Activated T-helper 9 cell treated with anti-CD3 and anti-CD28 coated beads, Interleukin-2, amount 50 U/mL, for 16 hours (primary cell): ENCODE results near the gene MTM1.

Source experiments
- DNase-seq: peaks from one replicate; pipeline ENCODE4 v3.0.0-alpha.2; 2020; ENCODE audit warnings: low read depth

The MTM1 gene

DNA sequence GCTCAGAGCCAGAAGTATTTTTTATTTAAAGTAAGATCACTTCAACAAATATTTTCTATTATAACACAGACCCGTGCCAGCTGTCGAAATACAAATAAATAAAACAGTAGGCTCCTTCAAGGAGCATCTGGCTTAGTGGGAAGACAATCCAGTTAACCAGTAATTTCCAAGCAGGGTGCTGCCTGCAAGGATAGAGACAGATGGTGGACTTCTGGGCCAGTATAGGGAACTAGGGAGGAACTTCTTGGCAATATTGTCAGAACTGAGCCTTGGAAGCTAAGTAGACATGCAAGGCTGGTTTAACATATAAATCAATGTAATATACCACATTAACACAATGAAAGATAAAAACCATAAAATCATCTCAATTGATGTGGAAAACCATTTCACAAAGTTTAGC lies 107.8 kb downstream of the MTM1 start:
- no peak for DNase-seq

DNA sequence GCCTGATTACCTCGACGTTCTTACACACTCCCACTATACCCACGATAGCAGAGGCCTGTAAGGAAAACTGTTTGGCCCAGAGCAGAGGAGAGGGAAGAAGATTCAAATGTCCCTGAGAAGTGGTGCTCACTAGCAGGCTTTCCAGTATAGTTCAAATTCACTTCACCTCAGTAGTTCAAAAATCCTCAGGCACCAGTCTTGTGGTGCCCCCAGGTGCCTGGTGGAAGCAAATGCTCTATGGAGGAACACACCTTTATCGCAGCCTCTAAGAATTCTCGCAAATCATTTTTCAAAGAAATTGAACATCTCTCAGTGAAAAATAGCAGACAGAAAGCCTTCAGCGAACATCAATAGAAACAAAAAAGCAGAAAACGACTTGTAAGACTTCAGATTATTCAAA lies 112.6 kb downstream of the MTM1 start:
- DNase-seq: no peak

DNA sequence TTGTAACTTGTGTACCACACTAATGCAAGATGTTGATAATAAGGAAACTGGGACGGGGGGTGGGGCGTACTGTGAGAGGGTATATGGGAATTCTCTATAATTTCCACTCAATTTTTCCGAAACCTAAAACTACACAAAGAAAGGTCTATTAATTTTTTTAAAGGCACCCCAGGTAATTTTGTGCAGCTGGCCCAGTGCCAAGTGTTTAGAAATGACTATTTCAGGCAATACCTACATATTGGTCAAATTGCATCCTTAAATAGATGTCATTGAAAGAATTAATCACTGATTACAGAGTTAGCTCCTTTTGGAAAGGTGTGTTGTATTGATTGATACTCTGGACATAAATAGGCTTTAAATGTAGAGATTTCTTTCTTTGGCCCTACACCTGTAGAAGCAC lies 114.7 kb downstream of the MTM1 start:
- no peak for DNase-seq

DNA sequence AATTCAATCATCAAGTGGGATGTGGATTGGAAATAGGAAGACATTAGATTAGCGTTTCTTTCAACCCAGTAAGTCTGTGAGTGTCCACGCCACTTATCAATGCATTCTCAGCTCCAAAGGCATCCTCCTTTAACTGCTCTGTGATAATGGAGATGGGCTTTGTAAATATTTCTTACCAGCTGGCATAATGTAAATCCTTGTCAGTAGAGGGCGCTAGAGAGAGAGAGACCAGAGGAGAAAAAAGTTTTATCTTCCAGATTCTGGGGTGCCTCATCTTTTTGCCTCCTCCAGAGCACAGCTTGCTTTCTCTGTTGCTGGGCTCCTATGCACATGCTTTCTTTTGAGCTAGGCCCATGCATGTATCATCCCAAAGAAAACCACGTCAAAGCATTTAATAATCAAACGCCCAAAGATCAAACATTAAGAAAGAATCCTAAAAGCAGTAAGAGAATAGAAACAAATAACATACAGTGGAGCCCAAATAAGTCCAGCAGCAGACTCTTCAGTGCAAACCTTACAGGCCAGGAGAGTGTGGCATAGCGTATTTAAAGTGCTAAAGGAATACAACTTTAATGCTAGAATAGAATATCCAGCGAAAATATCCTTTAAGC lies 115.2 kb downstream of the MTM1 start:
- DNase-seq: no peak

DNA sequence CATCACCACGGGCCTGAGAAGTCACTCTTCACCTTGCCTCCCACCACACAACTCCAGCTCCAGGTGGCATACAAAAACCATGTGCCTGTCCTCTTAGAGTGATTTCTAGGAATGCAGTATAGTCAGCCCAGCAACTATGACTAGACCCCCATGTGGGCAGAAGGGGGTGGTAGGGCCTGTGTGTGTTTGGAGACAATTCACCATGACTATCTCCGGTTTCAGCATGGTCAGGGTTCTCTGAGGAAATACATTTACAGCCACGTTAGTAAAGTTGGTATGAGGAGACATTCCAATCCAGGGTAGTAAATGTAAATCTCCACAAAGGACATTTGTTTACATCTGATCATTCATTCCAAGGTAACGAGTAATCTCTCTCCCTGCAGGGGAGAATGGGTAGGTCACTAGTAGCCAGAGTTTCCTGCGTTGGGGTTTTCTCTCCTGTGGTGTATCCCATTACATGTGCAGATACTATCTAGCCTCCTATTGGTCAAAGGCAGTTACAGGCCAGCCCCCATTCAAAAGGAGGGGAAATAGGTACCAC lies 120.6 kb downstream of the MTM1 start:
- DNase-seq: no peak

DNA sequence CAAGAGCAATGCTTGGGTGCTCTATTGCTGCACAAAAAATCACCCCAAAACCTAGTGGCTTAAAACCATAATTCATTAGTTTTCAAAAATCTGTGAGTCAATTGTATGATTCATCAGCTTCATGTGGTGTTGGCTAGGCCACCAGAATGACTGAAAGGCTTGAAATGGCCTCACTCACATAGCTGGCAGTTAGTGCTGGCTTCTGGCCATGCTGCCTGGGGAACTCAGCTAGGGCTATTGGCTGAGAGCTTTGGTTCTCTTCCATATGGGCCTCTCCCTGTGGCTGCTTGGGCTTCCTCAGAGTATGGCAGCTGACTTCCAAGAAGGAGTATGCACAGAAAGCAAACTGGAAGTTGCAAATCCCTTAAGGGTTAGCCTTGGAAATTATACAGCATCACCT lies 121.7 kb downstream of the MTM1 start:
- DNase-seq: no peak

DNA sequence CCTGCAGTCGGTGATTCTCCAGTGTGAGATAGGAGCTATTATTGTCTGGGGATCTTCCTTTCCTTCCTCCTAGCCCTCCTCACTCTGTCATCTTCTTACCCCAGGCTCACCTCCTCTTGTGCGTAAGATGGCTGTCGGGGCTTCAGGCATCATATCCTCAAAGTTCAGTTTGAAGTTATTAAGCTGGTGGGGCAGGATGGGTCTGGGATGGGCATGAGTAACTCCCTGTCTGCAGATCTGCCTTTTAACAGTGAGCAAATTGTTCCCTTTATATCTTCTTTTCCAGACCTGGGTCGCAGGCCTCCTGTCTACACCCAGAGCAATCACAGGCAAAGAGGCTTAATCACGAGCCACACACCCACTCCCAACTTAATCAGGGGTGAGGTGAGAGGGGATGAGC lies 123.9 kb downstream of the MTM1 start:
- DNase-seq: no peak

DNA sequence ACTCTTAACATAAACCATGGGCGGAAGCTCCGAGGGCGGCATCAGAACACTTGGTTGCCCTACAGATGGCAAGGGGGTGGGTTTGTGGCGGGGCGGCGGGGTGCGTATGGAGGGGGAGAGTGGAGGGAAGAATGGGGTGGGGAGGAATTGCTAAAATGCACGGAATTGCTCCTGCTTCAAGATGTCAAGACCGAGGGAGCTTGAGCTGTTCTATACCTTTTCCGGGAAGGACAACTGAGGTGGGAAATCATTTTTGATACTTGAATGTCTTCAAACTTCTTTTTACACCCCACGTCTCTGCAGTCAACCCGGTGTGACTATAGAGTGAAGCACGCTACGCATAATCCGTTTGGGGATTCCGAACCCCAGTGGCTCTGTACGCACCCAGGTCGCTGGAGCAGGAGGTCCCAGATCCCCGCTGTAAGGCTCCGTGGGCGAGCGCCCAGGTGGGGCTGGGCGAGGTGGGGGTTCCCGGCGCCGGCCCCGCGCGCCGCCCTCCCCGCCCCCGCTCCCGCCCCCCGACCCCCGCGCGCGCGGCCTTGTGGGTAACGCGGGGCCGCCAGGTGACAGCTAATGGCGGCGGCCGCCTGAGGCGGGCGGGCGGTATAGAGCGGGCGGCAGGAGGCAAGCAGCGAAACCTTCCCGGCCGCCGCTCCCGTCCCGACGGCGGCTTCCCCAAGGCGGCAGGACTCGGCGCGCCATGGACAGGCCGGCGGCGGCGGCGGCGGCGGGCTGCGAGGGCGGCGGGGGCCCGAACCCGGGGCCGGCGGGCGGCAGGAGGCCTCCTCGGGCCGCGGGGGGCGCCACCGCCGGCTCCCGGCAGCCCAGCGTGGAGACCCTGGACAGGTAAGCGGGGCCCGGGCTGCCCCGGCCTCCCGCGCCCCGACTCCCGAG lies 124.7 kb downstream of the MTM1 start, which contains the start of gene MTMR1:
Gene MTMR1 (plus strand): TSS at position 566 of the 894 bp plus-strand sequence. CDS start 135 bp downstream, at position 701.
- DNase-seq: peak; percentile 53

DNA sequence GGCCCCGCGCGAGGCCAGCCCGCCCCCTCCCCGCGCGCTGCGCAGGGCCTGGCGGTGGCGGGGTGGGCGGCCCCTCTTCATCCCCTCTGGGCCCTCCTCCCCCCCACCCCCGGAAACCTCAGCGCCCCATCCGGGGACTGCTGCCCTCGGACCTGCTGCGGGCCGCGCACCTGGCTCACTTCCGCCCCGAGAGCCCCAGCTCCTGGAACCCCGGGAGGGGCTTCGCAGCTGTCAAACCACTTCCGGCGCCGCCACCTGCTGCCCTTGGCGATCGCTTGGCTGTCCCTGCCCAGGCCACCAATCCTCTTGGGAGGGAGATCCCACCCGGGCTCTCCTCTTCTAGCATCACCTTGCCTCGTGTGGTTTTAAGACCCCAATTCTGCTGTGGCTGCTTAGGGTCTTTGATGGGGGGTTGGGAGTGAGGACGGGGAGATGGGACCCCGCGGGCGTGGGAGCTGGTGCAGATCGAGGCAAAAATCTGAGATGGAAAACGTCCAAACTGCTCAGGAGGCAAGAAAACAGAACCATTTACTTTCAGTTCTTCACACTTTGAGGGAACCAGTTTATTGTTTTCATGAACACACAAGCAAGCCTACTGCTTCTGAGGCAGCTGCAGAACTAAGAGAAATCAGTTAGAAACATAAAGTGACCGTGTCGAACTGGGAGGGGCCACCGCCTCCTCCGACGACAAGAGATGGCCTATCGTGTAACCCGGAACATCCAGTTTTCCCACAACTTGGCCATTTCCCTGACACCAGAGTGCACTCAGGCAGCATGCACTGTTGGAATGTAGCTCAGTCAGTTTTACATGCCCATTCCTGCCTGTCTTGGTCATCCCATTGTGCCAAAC lies 125.5 kb downstream of the MTM1 start:
- peak; percentile 50 for DNase-seq

DNA sequence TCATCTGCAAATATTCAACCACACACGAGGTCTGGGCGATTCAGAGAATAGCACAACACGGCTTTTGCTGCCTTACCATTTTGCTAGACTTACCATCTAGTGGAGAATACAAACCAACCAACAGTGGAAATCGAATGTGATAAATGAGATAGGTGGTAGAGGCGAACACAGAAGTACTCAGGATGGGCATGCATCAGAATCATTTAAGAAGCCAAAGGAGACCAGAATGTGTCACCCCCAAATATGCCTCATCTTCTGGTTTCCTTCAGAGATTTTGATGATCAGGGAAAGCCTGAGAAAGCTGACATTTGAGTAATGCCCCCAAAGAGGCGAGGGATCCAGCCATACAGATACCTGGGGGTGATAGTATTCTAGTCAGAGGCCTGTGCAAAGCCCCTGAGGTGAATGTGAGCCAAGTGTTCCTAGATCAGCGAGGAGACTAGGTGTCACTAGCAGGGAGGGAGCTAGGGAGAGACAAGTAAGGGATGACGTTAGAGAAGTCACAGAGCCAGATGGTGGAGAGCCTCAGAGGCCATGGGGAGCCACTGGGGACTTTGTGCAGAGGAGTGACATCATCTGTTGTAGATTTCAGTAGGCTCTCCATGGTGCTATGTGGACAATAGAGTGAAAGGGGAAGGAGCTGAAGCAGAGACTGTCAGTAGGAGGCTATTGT lies 126.5 kb downstream of the MTM1 start:
- DNase-seq: no peak

DNA sequence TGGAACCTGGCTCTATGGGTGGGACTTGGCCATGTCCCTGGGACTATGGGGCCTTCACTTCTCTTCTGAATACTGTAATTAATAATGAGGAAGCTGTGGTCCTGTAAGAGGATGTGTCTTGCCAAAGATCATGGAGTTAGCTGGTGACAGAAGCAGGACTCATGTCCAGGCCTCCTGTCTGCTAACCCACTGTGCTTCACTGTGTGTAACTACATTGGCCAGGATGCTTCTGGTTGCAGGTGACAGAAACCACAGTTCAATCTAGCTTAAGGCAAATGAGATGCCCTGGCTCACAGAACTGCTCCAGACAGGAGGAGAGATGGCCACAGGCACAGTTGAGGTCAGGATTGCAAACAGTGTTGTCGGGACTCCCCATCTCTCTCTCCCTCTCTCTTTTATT lies 127.9 kb downstream of the MTM1 start:
- no peak for DNase-seq

DNA sequence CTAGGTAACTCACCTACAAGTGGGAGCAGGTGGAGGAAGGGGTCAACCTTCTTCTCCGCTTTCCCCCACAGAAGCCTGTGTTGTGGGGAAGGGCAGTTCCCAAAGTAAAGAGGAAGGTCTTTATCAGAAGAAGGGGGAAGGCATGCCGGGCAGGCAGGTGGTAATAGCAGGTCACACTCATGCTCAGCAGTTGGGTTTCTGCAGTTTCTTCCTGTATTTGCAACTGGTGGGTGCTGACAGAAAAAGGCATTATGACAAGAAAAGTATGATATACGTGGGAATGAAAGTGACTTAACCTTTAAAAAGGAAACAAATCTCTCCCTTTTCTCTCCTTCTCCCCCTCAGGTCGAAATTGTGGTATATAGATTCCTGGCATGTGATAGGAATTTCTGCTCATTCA lies 128.4 kb downstream of the MTM1 start:
- no peak for DNase-seq

DNA sequence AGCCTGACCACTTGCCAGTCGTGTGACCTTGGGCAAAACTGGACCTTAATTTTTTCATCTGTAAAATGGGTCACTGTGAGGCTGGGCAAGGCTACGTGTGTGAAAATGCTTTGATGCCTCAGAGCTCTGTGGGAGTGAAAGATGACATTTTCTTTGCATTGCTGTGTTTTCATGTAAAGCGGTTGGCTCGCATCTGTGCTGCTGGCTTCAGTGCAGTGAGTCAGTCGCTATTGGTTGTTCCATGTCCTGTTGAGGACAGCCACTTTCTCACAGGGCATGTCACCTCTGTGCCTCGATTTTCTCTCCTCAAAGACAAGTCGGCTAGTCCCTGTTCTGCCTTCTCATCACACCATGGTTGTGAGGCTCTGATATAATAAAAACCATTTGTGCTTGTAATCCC lies 129.2 kb downstream of the MTM1 start:
- DNase-seq: no peak

DNA sequence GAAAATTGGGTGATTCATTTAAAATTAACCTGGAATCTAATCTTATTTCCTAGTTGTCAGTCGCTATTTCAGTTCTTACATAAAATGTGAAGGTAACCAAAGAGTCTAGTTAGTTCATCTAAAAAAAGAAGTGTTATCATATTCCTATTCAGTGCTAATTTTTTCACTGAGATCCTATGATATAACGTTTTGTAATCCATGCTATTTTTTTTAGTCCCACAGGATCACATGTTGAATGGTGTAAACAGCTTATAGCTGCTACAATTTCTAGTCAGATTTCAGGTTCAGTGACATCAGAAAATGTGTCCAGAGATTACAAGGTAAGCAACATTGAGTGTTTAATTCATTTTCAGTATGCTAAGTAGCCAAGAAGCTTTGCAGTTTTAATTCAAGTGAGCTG lies 130.6 kb downstream of the MTM1 start:
- no peak for DNase-seq

DNA sequence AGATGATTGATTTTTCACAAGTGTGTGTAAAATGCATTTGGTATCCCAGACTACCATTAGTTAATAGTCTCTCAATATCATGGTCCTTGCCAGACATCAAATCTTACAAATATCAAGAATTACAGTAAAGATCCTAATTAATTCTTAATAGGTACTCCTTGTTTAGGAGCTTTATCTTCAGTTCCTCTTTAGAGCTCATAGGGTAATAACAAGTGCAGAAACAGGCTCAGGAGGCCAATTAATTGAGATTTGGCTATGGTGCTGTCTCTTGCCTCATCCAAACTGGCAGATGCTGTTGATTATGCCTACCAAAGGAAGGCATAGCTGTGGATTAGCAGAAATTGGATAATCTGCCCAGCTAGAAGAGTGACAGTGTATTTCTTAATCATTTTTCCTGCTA lies 131.7 kb downstream of the MTM1 start:
- no peak for DNase-seq

DNA sequence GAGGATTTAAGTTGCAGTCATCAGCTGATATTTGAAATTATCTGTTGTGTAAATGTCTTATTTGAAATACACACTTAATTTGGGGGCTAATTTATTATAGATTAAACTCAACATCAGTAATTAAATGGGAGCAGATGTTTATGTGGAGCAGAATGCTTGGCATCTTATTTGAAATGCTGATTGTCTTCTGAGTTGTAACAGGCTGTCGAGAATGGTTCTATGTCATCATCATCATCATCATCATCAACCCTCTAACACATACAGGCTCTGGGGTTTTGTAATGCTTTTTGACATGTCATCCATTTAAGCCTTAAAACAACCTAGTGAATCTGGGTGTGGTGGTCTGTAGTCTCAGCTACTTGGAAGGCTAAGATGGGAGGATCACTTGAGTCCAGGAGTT lies 133.0 kb downstream of the MTM1 start:
- DNase-seq: no peak

DNA sequence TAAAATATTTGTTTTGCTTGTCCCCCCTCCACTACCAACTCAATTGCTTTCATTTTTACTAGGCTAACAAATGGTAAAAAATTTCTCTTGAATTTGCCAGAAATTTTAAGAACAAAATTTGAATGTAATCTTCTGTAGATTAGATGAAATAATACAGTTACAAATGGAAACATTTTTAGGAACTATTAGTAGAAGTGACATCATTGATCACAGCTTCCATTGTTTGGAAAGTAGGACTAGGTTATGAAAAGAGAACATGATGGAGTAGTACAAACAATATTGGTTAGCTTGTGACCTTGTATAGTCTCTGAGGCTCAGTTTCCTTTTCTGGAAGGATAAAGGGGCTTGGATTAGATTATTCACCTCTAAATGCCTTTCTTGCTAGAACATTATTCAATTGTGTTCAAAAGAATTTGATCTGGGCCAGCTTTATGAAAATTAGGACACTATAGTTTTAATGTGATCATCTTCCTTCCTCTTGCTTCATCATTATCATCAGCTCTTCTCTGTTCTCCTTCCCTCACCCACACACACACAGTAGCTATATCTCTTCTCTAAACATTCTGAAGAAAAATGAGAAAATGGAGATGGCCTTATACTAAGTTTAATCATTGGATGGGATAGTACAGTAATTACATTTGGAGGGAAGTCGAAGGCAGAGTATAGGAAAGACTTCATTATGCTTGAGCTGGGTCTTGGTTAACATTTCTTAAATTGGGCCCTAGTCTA lies 134.7 kb downstream of the MTM1 start:
- no peak for DNase-seq

DNA sequence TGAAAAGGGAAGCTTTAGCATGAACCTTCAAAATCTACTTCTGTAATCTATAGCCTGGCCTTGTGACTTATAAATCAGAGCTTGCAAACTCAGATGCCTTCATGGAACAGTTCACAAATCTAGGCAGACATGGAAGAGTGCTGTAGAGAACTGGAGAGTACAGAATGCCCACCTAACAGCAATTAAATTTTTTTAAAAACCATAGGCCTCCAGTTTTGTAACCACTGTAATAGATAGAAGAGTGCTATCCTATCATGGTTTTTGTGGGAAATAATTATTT lies 135.2 kb downstream of the MTM1 start:
- no peak for DNase-seq

DNA sequence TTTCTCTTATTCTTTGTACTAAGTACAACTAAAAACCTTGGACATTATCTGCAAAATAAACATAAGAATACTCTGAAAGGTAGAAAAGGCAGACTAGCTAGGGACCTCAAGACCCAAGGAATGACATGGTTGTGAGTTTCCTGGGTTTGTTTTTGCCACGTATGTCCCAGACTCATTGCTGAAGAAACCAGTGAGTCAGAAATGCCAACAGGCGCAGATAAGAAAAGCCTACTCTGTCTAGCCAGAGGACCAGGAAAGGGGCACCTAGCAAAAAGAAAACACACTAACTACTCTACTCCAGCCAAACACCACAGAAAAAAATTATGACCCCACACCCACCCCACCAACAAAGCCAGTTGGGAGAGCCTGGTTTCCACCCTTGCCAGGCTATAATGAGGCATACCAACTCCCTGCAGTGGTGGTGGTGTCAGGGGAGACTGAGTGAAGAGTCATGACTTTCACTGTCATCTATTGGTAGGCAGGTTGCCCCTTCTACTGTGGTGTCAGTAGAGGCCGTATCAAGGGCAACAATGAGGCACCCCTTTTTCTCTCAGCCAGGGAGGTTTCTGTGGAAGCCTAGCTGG lies 135.7 kb downstream of the MTM1 start:
- no peak for DNase-seq

DNA sequence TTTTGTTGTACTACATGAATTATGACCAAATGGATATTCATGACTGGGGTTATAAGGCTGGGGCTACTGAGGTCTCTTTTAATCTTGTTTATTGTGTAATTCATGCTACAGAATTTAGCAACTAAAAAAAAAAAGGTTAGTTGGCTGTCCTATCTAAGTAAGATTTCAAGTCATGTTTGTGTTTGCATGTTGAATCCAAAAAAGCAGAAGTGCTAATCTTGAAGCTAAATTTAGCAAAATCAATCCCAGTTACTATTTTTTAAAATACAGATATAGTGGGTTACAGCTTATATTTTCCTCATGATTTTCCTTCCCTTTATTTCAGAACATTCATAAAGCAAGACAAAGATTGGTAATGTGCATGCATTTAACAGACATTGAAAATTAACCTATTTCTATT lies 144.2 kb downstream of the MTM1 start:
- no peak for DNase-seq

DNA sequence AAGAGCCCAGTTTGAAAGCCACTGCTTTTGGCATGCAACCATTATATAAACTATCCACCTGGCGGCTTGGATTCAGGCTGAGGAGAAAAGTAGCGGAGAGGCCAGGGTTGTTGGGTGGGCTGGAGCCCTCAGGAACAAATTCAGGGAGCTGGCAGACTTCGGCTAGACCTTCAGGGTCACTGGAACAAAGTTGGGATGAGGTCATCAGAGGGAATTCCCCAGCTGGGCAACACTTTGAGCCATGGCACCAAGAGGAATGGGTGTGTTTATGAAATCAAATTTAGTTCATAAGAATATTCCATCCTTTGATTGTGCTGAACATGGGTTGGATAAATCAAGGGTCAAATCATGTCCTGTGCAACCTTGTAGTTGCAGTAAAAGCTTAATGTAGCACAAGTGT lies 146.8 kb downstream of the MTM1 start:
- no peak for DNase-seq
